Colonic mucosa (tissue), 4 donors: ENCODE data around the gene NR2F2. TPM values are rescaled to one million over a fixed set of nuclear protein-coding genes. Genes with fewer than 3 reads are reported as not detected.
A peak's percentile ranks its signal among the peaks of the same experiment; 100 is the strongest.

Source experiments
- DNase-seq: peaks from one replicate; pipeline ENCODE4 v3.0.0-alpha.2; 2020
- H3K27ac ChIP-seq: fragments of 200-600 bp; one replicate; pipeline ENCODE4 v1.8.0; 2021
- H3K27me3 ChIP-seq: fragments of 200-600 bp; one replicate; pipeline ENCODE4 v1.8.0; 2021
- H3K36me3 ChIP-seq: fragments of 200-600 bp; one replicate; pipeline ENCODE4 v1.8.0; 2021
- H3K4me1 ChIP-seq: fragments of 200-600 bp; one replicate; pipeline ENCODE4 v1.8.0; 2021; ENCODE audit warnings: mild to moderate bottlenecking
- H3K4me3 ChIP-seq: fragments of 200-600 bp; one replicate; pipeline ENCODE4 v1.8.0; 2021
- H3K9ac ChIP-seq, 2 donors: one replicate each; pipeline ENCODE4 v1.7.0; 2013; ENCODE audit warnings: control low read depth in 2 of 2, low read depth in 2 of 2, low read length in 2 of 2
- H3K9me3 ChIP-seq: fragments of 200-600 bp; one replicate; pipeline ENCODE4 v1.8.0; 2021
- CTCF ChIP-seq: fragments of 200-600 bp; IDR thresholded peaks from one replicate; pipeline ENCODE4 v1.8.0; 2022; ENCODE audit warnings: antibody characterized with exemption, mild to moderate bottlenecking
- intact Hi-C: fragments of 100-400 bp; cut with DNase I; formaldehyde crosslinking; loops from one replicate; pipeline ENCODE4 v1.14.1; 2022
- total RNA-seq, 2 donors: library from RNA; stranded (reverse); fragmentation: NEBNext Ultra II Directional in 1 of 2; extraction: Animal tissue kit (Norgen Biotek cat#: 25700) in 1 of 2; gene quantifications; one replicate each; pipeline ENCODE4 v1.2.1, GENCODE V29; 2021
- donor health status: healthy.
- donor health status: DM: no; HTN: no; CAD: no.
- donor health status: DM: no; HTN: no; CAD: no.

The NR2F2 gene
- total RNA-seq, 2 donors from 2014 or later = 25.7 to 35.0 TPM

GRCh38 chr15:96352604-96353405, 22.3 kb downstream of the NR2F2 start:
- Histone ChIP-seq H3K4me1 (peaks cover 4% of the 10 kb centered on the region), H3K9me3 (no peaks in the 10 kb centered on the region), H3K9ac (no peak overlapping the region), H3K36me3 (no peaks in the 10 kb centered on the region), H3K4me3 (no peak overlapping the region), H3K27me3 (peaks cover 17% of the 10 kb centered on the region), H3K27ac (no peak overlapping the region)
- TF ChIP-seq CTCF = no peak
- DNase-seq = no peak
- intact Hi-C loops = loop anchor here (10.0 kb wide), 1 partner anchor 1402 kb away; no protein-coding TSS in a partner anchor

GRCh38 chr15:96353416-96353929, 23.0 kb downstream of the NR2F2 start:
- DNase-seq = no peak
- peaks cover 22% of the 10 kb centered on the region for H3K27me3 ChIP-seq
- H3K9ac ChIP-seq = no peak overlapping the region
- peak overlapping the region; percentile 63 for H3K27ac ChIP-seq
- no peaks in the 10 kb centered on the region for H3K9me3 ChIP-seq
- TF ChIP-seq CTCF = no peak
- intact Hi-C loops = loop anchor here (10.0 kb wide), 1 partner anchor 1401 kb away; no protein-coding TSS in a partner anchor
- H3K36me3 ChIP-seq = no peaks in the 10 kb centered on the region
- H3K4me3 ChIP-seq = no peak overlapping the region
- peaks cover 4% of the 10 kb centered on the region for H3K4me1 ChIP-seq

GRCh38 chr15:96353930-96354730, 23.6 kb downstream of the NR2F2 start:
- Histone ChIP-seq H3K36me3 (no peaks in the 10 kb centered on the region), H3K9ac (peak overlapping the region; percentile 29 to 62), H3K27me3 (peaks cover 28% of the 10 kb centered on the region), H3K27ac (peak overlapping the region; percentile 63), H3K4me1 (peaks cover 4% of the 10 kb centered on the region), H3K4me3 (peak overlapping the region; percentile 31), H3K9me3 (no peaks in the 10 kb centered on the region)
- no peak for DNase-seq
- TF ChIP-seq CTCF = no peak
- intact Hi-C loops = loop anchor here (10.0 kb wide), 1 partner anchor 1401 kb away; no protein-coding TSS in a partner anchor

- Histone ChIP-seq H3K36me3 (no peaks in the 10 kb centered on the region), H3K27me3 (peaks cover 36% of the 10 kb centered on the region), H3K4me3 (peak overlapping the region; percentile 31), H3K9me3 (no peaks in the 10 kb centered on the region), H3K27ac (peak overlapping the region; percentile 63), H3K9ac (peak overlapping the region; percentile 29 to 62), H3K4me1 (peaks cover 4% of the 10 kb centered on the region)
- DNase-seq = no peak
- no peak for TF ChIP-seq CTCF
- intact Hi-C loops = loop anchor here (5.0 to 10.0 kb wide), 2 partner anchors 882 to 1400 kb away; no protein-coding TSS in a partner anchor
Observed at GRCh38 chr15:96354731-96355567, 24.4 kb downstream of the NR2F2 start.
